SK-N-SH (cell line): ENCODE results near the gene KLF13. TPM values are rescaled to one million over a fixed set of nuclear protein-coding genes. Genes with fewer than 3 reads are reported as not detected.

Source experiments
- CTCF ChIA-PET: fragments of 300-600, 350-600 bp; formaldehyde crosslinking; extraction: SDS; loops from one replicate; lab custom pipeline; 2021; lab: Yijun Ruan, JAX
- POLR2A ChIA-PET: fragments of 350-600 bp; sonication (Branson Sonifier 250); formaldehyde crosslinking; extraction: SDS; loops from one replicate; lab custom pipeline; 2020; ENCODE audit warnings: antibody characterized with exemption, inconsistent platforms; lab: Yijun Ruan, JAX
- DNase-seq: peaks from one replicate; pipeline ENCODE4 v3.0.0; 2012
- H2AFZ ChIP-seq: fragments of 200-600 bp; sonication (generic); 2 replicates; pipeline ENCODE4 v1.8.1; 2016; ENCODE audit warnings: antibody characterized with exemption, mild to moderate bottlenecking, low read depth
- H3F3A ChIP-seq: fragments of 200-600 bp; sonication (generic); replicated peaks from 2 replicates; pipeline ENCODE3; 2016; ENCODE audit warnings: antibody characterized with exemption, mild to moderate bottlenecking; ENCODE audit not compliant: insufficient read depth
- H3K27ac ChIP-seq, 2 experiments: fragments of 200-500 bp in 1 of 2; fragments of 200-600 bp in 1 of 2; sonication (Bioruptor generic) in 1 of 2; sonication (generic), shearing (Covaris generic) in 1 of 2; 2 replicates each; pipeline versions ENCODE4 v1.5.1 to v1.6.1; 2014 to 2016; ENCODE audit warnings: low read depth in 2 of 2, inconsistent platforms in 1 of 2, low read length in 1 of 2, mild to moderate bottlenecking in 1 of 2, mixed read lengths in 1 of 2
- H3K27me3 ChIP-seq: fragments of 200-600 bp; sonication (generic), shearing (Covaris generic); 2 replicates; pipeline ENCODE4 v1.6.1; 2016; ENCODE audit warnings: mixed run types; ENCODE audit not compliant: insufficient read depth
- H3K36me3 ChIP-seq, 2 experiments: fragments of 200-500 bp in 1 of 2; fragments of 200-600 bp in 1 of 2; sonication (Bioruptor generic) in 1 of 2; sonication (generic) in 1 of 2; replicated peaks in 1 of 2; 2 replicates each; pipeline versions ENCODE3 to v1.5.1; 2014 to 2016; ENCODE audit warnings: low read length in 1 of 2, mild to moderate bottlenecking in 1 of 2; ENCODE audit not compliant: insufficient read depth in 2 of 2, control insufficient read depth in 1 of 2
- H3K4me1 ChIP-seq, 2 experiments: fragments of 200-500 bp in 1 of 2; fragments of 200-600 bp in 1 of 2; sonication (Bioruptor generic) in 1 of 2; sonication (generic), shearing (Covaris generic) in 1 of 2; 2 replicates each; pipeline versions ENCODE4 v1.5.1 to v1.6.1; 2014 to 2016; ENCODE audit warnings: low read depth in 1 of 2, low read length in 1 of 2, mixed run types in 1 of 2; ENCODE audit not compliant: insufficient read depth in 2 of 2, control insufficient read depth in 1 of 2
- H3K4me2 ChIP-seq: fragments of 200-600 bp; sonication (generic), shearing (Covaris generic); 2 replicates; pipeline ENCODE4 v1.6.1; 2017; ENCODE audit warnings: mixed run types
- H3K4me3 ChIP-seq, 2 experiments: fragments of 200-500 bp in 1 of 2; fragments of 200-600 bp in 1 of 2; sonication (Bioruptor generic) in 1 of 2; sonication (generic), shearing (Covaris generic) in 1 of 2; 2 replicates each; pipeline versions ENCODE4 v1.5.1 to v1.8.1; 2014 to 2016; ENCODE audit warnings: low read depth in 2 of 2, inconsistent platforms in 1 of 2, low read length in 1 of 2, mild to moderate bottlenecking in 1 of 2, mixed read lengths in 1 of 2, moderate library complexity in 1 of 2
- H3K79me2 ChIP-seq: fragments of 200-600 bp; sonication (generic); 2 replicates; pipeline ENCODE4 v1.8.1; 2017; ENCODE audit warnings: mild to moderate bottlenecking; ENCODE audit not compliant: insufficient read depth
- H3K9ac ChIP-seq: fragments of 200-600 bp; sonication (generic); 2 replicates; pipeline ENCODE4 v1.6.1; 2017; ENCODE audit warnings: mixed run types
- H3K9me2 ChIP-seq: fragments of 200-600 bp; sonication (generic); 2 replicates; pipeline ENCODE4 v1.6.1; 2017; ENCODE audit warnings: mixed run types
- H3K9me3 ChIP-seq: fragments of 200-600 bp; sonication (generic); 2 replicates; pipeline ENCODE4 v1.6.1; 2017; ENCODE audit warnings: mixed run types, mild to moderate bottlenecking, moderate library complexity
- H4K20me1 ChIP-seq: fragments of 200-600 bp; sonication (generic); 2 replicates; pipeline ENCODE4 v1.6.1; 2017; ENCODE audit warnings: mild to moderate bottlenecking, mixed run types; ENCODE audit not compliant: insufficient read depth
- CHD2 ChIP-seq: fragments of 150-350 bp; IDR thresholded peaks from 2 replicates; pipeline ENCODE4 v1.6.1; 2018; ENCODE audit warnings: low read length; ENCODE audit not compliant: partially characterized antibody
- EZH2phosphoT487 ChIP-seq: fragments of 200-600 bp; sonication (generic); IDR thresholded peaks from 2 replicates; pipeline ENCODE4 v1.6.1; 2017; ENCODE audit warnings: low read depth, mixed run types, mild to moderate bottlenecking, antibody characterized with exemption, moderate library complexity, borderline replicate concordance
- FOXJ3 ChIP-seq: sonication (generic); formaldehyde crosslinking; IDR thresholded peaks from 2 replicates; pipeline ENCODE4 v1.5.1; 2020; ENCODE audit warnings: mild to moderate bottlenecking, missing genetic modification reagents
- FOXM1 ChIP-seq: IDR thresholded peaks from 2 replicates; pipeline ENCODE4 v1.4.0; 2012; ENCODE audit warnings: low read depth, mild to moderate bottlenecking
- GABPA ChIP-seq: IDR thresholded peaks from 2 replicates; pipeline ENCODE4 v1.4.0; 2012; ENCODE audit warnings: low read depth, mild to moderate bottlenecking
- MXI1 ChIP-seq: IDR thresholded peaks from 2 replicates; pipeline ENCODE4 v1.6.1; 2012; ENCODE audit warnings: mild to moderate bottlenecking, low read depth, low read length, improper control_type of control experiment
- NRF1 ChIP-seq: IDR thresholded peaks from 2 replicates; pipeline ENCODE4 v1.6.1; 2012; ENCODE audit warnings: low read depth, mild to moderate bottlenecking, low read length
- PBX3 ChIP-seq: IDR thresholded peaks from 2 replicates; pipeline ENCODE4; 2012
- POLR2AphosphoS5 ChIP-seq: IDR thresholded peaks from 2 replicates; pipeline ENCODE4 v1.6.1; 2012; ENCODE audit warnings: low read depth, low read length
- RFX5 ChIP-seq: IDR thresholded peaks from 2 replicates; pipeline ENCODE4 v1.6.1; 2012; ENCODE audit warnings: mild to moderate bottlenecking, improper control_type of control experiment, low read length
- RXRA ChIP-seq: IDR thresholded peaks from 2 replicates; pipeline ENCODE4 v1.4.0; 2012; ENCODE audit warnings: low read depth, mild to moderate bottlenecking, borderline replicate concordance
- SIN3A ChIP-seq: IDR thresholded peaks from 2 replicates; pipeline ENCODE4 v1.6.1; 2012; ENCODE audit warnings: low read depth, mild to moderate bottlenecking, low read length, moderate library complexity, borderline replicate concordance
- SMC3 ChIP-seq: IDR thresholded peaks from 2 replicates; pipeline ENCODE4 v1.6.1; 2012; ENCODE audit warnings: low read depth, low read length, improper control_type of control experiment
- TAF1 ChIP-seq: IDR thresholded peaks from 2 replicates; pipeline ENCODE4 v1.6.1; 2012; ENCODE audit warnings: low read depth, mild to moderate bottlenecking, low read length, moderate library complexity, borderline replicate concordance
- TCF12 ChIP-seq: IDR thresholded peaks from 2 replicates; pipeline ENCODE4 v1.4.0; 2012
- USF1 ChIP-seq: IDR thresholded peaks from 2 replicates; pipeline ENCODE4 v1.4.0; 2012; ENCODE audit warnings: low read depth, borderline replicate concordance
- YY1 ChIP-seq: IDR thresholded peaks from 2 replicates; pipeline ENCODE4 v1.4.0; 2012; ENCODE audit warnings: low read depth, mild to moderate bottlenecking
- WGBS: methylation state at CpG from one replicate; pipeline ENCODE4 v1.1.6; 2017; ENCODE audit warnings: low lambda C conversion rate; 5-methylcytosine and 5-hydroxymethylcytosine counted together
- polyA plus RNA-seq, 3 experiments: library from polyadenylated mRNA; depleted of rRNA; stranded (reverse); fragments of >200 nt; gene quantifications; 2 replicates each; pipeline ENCODE4 v1.2.3, GENCODE V29; 2012

The KLF13 gene
- polyA plus RNA-seq (2012; rRNA removed), result 7.1 and 8.6 TPM in 2 replicates
- polyA plus RNA-seq (2012; cell fraction: cytosol; rRNA removed), result 9.4 and 11.1 TPM in 2 replicates
- polyA plus RNA-seq (2012; cell fraction: nucleus; rRNA removed), result 7.4 and 9.3 TPM in 2 replicates

- ChIA-PET CTCF (interaction anchor here (0.8 to 5.0 kb wide), 14 partner anchors 24 to 164 kb away, joined by 3 to 21 read pairs (median 4); no protein-coding TSS in a partner anchor), POLR2A (interaction anchor here (0.7 to 2.5 kb wide), 17 partner anchors 9 to 113 kb away, joined by 3 to 22 read pairs (median 6); no protein-coding TSS in a partner anchor)
- peak; percentile 99 for DNase-seq
These were observed at the start of gene KLF13 for GRCh38 chr15:31326156-31326874. TSS of gene KLF13 (plus strand) at chr15:31326835. CDS start at chr15:31327213, 378 bp downstream.

GRCh38 chr15:31277335-31278060 is 49.1 kb upstream of the KLF13 start:
- Histone ChIP-seq H3K9ac (no peak overlapping the region), H3K36me3 (no peaks in the 10 kb centered on the region), H3K79me2 (no peaks in the 10 kb centered on the region), H3K4me1 (peaks cover 0 to 33% of the 10 kb centered on the region in 2 experiments; a peak in 1 of 4 replicates), H2AFZ (no peak overlapping the region), H3K27ac (no peak overlapping the region), H3K27me3 (no peaks in the 10 kb centered on the region), H4K20me1 (no peaks in the 10 kb centered on the region), H3K9me3 (no peaks in the 10 kb centered on the region), H3K4me2 (no peak overlapping the region), H3K9me2 (no peaks in the 10 kb centered on the region), H3F3A (no peaks in the 10 kb centered on the region), H3K4me3 (no peak overlapping the region)
- ChIA-PET POLR2A (no interaction called here), CTCF (interaction anchor here (0.5 kb wide), 1 partner anchor 192 kb away, joined by 3 read pairs; no protein-coding TSS in a partner anchor)
- no peak for DNase-seq
- WGBS, result 78% methylated on average over 2 of the region's 4 CpGs
- TF ChIP-seq FOXM1, result no peak
- TF ChIP-seq USF1, result no peak
- TF ChIP-seq FOXJ3 (CRISPR knock-in tag), result no peak
- no peak for TF ChIP-seq GABPA
- TF ChIP-seq TAF1, result no peak
- TF ChIP-seq RFX5, result no peak
- TF ChIP-seq RXRA, result no peak
- TF ChIP-seq SIN3A, result no peak
- TF ChIP-seq PBX3, result no peak

More at GRCh38 chr15:31326156-31326874, at the start of gene KLF13:
- Histone ChIP-seq H3K27me3 (no peaks in the 10 kb centered on the region), H3F3A (peaks cover 5% of the 10 kb centered on the region), H2AFZ (peak within 1 kb of the TSS; percentile 88), H3K4me2 (peak within 1 kb of the TSS; percentile 98), H3K9me3 (no peaks in the 10 kb centered on the region), H3K9ac (peak within 1 kb of the TSS; percentile 93), H3K4me1 (peaks cover 5 to 33% of the 10 kb centered on the region in 2 experiments; a peak in 2 of 4 replicates), H3K4me3 (peak within 1 kb of the TSS; percentile 81 to 85), H4K20me1 (peaks cover 25% of the 10 kb centered on the region)
- 4% methylated on average over 13 of the region's 99 CpGs for WGBS
- TF ChIP-seq USF1 (0 out of 2 replicates have a peak, but pooled peaks have one; percentile 15), SIN3A (no peak), PBX3 (peak; percentile 24; the same call in 1 of the 2 replicates), CHD2 (peak; percentile 56), NRF1 (peak; percentile 70), TAF1 (0 out of 2 replicates have a peak, but pooled peaks have one; percentile 57), POLR2AphosphoS5 (peak; percentile 49; the same call in 1 of the 2 replicates), SMC3 (peak; percentile 2; the same call in 1 of the 2 replicates), YY1 (0 out of 2 replicates have a peak, but pooled peaks have one; percentile 16), GABPA (peak; percentile 41; the same call in 1 of the 2 replicates), TCF12 (no peak), EZH2phosphoT487 (no peak), MXI1 (peak; percentile 46)
- TF ChIP-seq, all 33 proteins: peak for 10
- H3K9me2 ChIP-seq, result no peaks in the 10 kb centered on the region
- H3K27ac ChIP-seq, result peak within 1 kb of the TSS; percentile 90 to 94
- peaks cover 36% of the 10 kb centered on the region for H3K79me2 ChIP-seq
- no peaks in the 10 kb centered on the region for H3K36me3 ChIP-seq
